COLO668 (cell line): ENCODE results near the gene CNOT8.
"Not testable (repeated sequence)": the region's sequence is repeated elsewhere in the genome, so short reads cannot be mapped to it uniquely, and the experiment has no call there.

Source experiments
- DNase-seq: peaks from one replicate; lab custom pipeline; 2025; ENCODE audit not compliant: unreplicated experiment; lab: John Stamatoyannopoulos, UW

CNOT8 gene

DNA sequence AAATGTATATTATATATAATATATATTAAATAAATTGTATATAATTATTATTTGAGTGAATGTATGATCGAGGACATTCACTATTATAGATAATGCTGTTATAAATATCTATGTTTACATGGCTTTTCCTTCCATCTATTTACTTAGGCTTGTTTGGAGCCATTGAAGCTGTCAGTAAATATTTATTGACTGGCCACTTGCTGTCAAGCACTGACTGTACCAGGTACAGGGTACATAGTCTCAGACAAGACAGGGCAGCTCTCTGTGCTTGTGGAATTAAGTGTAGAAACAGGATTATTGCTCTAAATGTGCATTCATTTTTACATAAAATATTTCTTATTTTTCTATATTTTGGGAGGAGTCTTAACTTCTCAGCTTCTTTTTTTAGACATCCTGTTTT is 24.4 kb upstream of the CNOT8 start:
- DNase-seq, result peak; percentile 5

DNA sequence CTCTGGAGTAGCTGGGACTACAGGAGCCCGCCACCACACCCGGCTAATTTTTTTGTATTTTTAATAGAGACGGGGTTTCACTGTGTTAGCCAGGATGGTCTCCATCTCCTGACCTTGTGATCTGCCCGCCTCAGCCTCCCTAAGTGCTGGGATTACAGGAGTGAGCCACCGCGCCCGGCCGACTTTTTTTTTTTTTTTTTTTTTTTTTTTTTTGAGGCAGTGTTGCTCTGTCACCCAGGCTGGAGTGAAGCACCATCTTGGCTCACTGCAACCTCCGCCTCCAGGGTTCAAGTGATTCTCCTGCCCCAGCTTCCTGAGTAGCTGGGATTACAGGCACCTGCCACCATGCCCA is 22.8 kb upstream of the CNOT8 start:
- DNase-seq, result not testable (repeated sequence)

DNA sequence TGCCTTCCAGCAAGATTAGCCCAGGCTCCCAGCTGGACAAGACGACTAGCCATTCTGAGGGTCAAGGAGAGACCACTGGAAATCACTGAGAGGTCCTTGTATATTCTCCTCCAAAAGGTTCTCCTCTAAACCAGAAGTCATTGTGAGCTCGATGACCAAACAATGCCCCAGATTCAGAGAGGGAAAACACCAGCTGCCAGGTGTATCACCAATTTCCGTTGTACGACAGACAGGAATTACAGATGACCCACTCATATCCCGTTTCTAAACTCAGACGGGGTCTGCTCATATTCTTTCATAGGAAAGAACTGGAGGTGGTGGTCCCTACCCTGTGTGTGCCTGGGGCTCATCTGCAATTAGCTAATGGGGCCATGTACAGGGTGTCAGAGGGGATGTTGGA is 22.2 kb upstream of the CNOT8 start:
- peak; percentile 26 for DNase-seq

DNA sequence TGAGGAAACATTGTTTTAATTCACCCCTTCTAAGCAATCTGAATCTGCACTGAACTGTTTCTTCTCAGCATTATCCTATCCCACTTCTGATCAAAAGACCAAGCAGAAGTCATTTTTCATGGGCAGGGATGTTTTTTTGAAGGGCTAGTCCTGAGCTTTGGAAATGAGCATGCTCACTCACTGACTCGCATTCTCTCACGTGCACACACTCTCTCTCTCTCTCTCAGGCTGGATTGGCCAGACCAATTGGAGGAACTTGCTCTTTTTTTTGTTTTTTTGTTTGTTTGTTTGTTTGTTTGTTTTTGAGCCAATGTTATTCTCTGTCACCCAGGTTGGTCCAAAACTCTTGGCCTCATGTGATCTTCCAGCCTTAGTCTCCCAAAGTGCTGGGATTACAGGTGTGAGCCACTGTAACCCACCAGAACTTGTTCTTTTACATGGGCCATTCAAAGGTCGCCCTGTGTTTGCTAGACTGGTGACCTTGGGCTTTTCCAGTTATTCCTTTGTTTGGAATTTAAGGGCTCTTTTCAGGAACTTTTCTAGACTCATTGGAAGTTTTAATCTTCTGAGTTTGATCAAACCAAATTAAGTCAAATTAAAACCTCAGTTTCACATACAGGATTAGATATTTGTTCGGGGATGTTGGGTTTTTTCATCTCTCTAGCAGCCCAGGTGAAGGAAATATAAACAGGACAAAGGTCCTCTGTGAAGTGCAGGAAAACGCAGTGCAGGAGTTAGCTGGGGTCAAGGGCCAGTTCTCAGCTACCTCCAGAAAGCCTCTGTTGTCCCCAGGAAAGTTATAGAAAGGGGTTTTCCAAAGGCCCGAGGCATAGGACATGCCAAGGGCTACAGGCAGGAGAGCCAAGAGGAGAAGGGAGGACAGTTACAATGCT is 21.2 kb upstream of the CNOT8 start:
- no peak for DNase-seq

DNA sequence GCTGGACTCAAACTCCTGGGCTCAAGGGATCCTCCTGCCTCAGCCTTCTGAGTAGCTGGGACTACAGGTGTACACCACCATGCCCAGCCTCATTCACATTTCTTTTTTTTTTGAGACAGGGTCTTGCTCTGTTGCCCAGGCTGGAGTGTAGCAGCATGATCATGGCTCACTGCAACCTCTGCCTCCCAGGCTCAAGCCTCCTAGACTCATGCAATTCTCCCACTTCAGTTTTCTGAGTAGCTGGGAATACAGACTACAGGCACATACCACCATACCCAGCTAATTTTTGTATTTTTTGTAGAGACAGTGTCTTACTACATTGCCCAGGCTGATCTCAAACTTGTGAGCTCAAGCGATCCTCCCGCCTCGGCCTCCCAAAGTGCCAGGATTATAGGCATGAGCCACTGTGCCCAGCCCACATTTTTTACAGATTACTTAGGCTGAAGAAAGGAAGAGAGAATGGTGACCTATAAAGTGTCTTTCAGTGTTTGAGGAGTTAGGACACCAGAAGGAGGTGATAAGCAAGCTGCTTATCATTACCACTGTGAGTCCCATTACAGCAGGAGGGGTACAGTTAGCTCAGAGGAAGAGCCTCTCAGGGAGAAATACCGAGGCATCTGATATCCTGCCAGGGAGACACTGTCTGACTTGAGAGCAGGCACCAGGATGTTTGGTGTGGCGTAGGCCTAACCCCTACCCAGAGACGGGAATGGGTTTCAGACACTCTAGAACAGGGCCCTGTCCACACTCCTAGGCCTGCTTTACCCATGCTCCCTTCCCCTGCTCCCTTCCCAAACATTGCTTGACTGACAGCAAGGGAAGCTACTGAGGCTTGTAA is 17.8 kb upstream of the CNOT8 start:
- DNase-seq, result no peak

DNA sequence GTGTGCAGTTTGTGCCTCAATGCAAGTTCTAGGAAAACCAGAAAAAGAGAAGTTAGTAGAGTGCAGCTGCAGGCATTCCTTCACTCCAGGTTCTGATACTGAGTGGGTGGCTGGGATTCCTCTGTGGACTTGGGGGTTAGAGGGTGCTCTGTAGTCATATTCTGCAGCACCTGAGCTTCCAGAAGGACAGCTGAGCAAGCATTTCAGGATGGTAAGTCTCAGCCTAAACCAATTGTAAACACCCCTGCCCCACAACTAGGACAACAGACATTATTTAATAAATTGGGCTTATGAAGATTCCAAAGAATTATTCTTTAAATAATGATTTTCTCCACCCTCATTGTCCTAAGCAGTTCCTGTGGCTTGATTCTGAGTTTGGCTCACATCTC is 17.2 kb upstream of the CNOT8 start:
- DNase-seq, result no peak

DNA sequence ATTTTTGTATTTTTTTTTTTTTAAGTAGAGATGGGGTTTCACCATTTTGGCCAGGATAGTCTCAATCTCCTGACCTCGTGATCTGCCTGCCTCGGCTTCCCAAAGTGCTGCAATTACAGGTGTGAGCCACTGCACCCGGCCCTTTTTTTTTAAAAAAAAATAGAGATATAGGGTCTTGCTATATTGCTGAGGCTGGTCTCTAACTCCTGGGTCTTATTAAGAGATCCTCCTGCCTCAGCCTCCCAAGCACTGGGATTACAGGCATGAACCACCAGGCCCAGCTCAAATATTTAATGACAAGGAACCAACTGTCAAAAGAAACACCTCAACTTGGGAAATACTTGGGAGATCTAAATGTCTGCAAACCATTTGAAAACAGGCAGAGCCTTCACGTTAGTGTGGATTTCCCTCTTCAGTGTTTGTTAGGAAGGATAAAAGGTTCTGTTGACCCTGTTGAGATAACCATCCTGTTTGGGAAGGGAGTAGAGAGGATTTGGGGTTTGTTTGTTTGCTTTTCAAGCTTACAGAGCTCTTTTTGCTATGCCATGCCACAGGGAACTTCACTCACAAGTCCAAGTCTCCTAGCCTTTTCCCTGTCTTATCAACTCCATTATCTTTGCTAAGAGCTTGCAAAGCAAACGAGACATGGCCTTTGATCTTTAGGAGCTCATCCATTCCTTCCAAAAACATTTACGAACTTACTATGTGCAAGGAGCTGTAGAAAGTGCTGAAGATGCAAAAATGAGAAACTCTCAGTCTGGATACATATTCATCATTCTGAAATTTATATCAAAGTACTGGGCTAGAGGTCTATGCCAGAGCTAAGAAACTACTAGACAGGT is 15.5 kb upstream of the CNOT8 start:
- no peak for DNase-seq

DNA sequence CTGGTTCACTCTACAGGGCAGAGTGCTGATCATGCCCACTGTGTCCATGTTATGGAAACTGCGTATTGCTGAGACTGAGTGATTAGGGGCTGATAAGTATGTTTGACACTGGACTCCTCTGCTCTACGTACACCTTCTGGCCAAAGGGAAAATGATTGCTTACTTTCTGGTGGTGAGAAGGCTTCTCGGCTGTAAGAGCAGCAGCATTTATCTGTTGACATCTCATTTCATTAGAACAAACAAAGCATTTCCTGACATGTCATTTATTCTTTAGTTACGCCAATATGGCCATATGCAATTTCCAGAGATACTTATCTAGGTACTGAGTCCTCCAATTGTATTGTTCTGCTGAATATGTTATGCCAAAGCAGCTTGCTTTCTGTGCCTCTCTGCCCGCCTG is 13.6 kb upstream of the CNOT8 start:
- DNase-seq, result no peak

DNA sequence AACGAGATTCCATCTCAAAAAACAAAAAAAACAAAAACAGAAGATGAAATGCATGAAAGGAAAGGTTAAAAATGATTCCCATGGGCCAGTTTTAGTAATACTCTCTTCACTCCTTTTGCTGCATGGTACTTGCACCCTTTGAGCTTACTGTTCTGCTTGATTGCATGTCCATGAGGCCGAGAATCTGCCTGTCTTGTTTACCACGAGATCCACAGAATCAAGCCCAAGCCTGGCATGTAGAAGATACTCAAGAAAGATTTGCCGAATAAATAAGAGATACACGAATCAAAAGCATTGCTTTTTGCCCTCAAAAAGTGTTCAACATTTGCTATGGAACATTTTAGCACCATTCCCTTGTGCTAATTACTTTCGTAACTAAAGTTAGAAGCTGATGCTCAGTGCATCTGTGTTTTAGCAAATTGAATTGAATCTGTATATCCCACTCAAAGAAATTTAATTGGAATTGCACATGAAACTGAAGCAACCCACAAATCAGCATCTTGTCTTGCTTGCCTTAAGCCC is 9.1 kb upstream of the CNOT8 start:
- no peak for DNase-seq

DNA sequence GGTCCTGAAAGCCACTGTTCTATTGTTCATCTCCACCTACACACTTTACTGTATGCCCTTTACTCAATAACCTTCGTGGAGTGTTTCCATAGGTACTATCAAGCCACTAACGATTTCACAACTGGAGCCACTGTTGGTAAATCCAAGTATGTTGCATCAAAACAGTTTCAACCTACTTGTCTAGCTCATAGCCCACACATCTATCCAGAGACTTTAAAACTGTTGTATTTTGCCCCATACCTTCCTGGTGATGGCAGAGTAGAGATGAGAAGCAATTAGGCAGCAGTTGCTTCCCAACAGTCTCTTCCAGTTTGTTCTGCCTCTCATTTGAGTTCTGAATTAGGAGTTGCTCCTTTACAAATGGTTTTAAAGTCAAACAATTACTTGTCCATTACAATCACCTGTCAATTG is 8.6 kb upstream of the CNOT8 start:
- no peak for DNase-seq

DNA sequence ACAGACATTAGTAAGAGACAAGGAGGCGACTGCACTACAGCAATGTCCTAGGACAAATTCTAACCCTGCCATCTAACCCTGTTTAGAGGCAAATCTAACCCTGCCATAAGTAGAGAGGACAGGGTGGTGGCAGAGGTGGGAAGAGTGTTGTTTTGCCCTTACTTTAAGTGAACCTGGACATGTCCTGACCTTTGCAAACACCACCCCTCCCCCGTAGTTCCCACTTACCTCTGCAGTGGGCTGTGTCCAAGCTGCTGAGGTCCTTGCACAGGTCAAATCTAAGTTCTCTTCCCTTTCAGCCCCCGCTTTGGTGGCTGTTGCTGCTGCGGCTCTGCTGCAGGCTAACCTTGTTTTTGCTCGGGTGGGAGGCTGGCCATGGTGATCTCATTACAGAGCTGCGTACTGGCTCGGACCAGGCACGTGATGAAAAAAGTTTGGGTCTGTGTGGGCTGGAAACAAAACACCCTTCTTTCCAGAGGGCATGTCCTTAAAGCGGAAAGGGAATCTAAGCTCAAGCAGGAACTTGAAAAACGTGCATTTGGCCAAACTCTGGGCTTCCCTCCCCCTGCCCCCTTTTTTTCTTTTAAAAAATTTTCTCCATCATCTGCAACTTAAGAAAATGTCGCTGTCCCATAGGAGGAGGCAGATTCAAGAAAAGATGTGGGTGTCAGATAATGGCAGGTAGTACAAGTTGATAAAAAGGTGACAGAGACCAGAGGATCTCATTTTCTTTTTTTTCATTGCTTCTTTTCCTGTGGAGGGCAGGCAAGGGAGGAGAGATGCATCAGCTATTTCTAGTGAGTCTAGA is 8.0 kb upstream of the CNOT8 start, which contains the start of gene FAXDC2:
Gene FAXDC2, minus strand, starts transcription at position 349 of the 808 bp plus-strand sequence. CDS start 12,425 bp downstream, outside the sequence.
- no peak for DNase-seq

DNA sequence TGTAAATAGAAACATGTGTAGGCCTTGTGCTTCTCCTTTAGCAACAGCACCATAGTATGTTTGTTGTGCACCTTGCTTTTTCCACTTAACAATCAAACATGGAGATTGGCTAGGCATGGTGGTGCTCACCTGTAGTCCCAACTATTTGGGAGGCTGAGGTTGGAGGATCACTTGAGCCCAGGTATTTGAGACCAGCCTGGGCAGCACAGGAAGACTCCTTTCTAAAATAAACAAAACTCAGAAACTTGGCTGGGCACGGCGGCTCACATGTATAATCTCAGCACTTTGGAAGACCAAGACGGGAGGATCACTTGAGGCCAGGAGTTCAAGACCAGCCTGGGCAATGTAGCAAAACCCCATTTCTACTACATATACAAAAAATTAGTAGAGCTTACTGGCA is 7.1 kb upstream of the CNOT8 start:
- no peak for DNase-seq

DNA sequence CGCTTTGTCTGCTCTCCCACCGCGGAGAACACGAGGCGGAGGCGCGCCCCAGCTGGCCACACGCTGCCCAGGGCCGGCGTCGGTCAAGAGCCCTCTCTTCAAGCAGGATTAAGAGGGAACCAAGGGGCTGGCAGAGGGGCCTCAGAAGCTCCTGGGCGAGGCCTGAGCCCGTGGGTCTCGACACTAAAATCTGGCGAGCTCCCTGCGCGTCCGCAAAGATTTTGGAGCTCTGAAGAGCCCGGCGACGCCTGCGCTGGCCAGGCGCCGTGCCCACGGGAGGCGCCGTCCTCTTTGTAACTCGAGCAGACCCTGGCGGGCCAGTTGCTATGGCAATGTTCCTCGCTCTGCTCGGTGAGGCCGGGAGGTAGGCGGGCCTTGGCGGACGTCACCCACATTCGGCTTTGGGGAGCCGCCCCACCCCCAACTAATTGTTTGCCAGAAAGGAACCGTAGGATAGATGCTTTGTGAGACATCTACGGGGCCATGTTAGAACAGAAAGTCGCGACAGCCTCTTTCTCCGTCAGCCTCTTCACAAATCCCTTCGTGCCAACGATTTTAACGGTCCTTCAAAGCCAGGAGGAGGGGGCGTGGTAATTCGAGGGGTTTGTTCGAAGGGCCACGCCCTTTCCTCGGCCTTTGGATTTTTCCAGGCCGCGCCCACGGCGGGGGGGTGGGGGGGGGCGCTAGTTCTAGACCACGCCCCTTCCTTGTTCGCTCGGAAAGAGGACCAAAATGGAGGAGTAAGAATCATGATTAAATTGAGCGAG is 714 bp upstream of the CNOT8 start:
- DNase-seq, result peak; percentile 90

DNA sequence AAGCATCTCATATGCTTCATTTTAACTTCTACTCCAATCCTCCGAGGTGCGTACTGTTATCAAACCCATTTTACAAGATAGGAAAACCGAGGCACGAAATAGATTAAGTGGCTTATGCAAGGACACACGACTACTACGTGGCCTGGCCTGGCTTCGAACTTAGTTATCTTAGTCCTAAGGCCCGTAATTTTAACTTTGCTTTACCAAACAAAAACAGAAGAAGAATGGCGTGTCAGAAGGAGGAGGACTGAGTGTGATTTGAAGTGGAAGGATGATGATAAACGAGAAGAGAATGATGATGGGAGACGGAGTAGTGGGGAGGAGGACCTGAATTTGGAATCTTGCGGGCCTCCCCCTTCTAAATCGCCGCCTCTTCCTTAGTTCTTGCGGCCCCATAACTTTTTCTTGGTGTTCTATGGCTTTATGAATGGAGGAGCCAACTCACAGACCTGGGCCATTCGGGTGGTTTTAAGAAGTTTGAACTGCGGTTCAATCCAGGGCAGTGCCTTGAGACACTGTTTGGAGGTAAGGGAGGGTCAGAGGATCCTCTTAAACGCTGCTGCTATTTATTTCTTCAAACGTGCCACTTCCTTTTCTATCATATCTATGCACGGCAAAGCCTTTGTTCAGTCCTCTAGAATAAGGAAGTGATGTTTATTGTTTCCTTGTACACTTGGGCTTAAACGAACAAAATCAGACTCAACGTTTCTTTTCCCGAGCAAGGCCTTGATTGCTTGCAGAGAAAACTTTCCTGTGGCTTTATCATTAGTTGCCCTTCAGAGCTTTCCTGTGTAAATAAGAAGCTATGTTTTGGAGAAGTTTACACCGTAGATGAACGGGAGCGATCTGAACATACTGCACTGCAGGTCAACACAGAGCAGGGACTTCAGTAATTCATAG is 795 bp downstream of the CNOT8 start:
- no peak for DNase-seq

DNA sequence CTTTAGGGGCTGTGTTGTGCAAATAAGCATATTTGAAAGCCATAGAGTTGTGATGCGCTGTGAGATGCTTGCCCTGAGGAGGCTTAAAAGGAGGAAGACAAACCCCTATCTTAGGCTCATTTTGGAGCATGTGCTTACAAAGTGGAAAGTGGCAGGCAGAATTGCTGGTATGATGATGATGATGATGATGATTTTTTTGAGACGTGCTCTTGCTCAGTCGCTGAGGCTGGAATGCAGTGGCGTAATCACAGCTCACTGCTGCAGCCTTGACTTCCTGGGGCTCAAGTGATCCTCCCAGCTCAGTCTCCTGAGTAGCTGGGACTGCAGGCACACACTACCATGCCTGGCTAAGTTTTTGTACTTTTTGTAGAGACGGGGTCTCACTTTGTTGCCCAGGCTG is 1.7 kb downstream of the CNOT8 start:
- DNase-seq, result no peak

DNA sequence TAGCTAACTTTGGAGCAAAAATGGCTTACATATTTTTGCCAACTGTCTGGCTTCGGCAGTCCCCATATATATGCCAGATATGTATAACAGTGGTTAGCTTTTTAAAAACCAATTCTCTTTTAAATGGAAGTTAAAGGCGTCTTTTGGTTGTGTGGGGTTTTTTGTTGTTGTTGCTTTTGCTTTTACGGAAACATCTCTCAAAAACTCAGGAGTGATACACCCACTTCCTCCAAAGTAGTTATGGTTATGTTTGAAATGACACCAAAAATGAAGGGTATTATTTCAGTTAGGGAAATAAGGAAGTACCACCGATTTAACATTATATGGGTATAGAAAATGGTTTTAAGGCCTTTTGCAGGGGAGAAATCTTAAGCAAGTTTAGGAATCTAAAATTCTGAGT is 2.3 kb downstream of the CNOT8 start:
- no peak for DNase-seq

DNA sequence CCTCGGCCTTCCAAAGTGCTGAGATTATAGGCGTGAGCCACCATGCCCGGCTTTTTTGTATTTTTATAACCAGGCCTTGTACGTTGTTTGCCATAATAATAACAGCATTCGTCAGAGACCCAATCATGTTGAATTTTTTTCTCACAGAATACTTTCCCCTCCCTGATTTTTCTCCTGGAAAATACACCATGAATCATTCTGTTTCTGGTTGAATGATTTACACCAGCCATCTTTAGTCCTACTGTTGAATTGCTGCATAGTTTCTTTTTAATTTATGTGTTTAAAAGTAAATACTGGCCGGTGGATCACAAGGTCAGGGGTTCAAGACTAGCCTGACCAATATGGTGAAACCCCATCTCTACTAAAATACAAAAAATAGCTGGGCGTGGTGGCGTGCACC is 3.5 kb downstream of the CNOT8 start:
- DNase-seq, result no peak

DNA sequence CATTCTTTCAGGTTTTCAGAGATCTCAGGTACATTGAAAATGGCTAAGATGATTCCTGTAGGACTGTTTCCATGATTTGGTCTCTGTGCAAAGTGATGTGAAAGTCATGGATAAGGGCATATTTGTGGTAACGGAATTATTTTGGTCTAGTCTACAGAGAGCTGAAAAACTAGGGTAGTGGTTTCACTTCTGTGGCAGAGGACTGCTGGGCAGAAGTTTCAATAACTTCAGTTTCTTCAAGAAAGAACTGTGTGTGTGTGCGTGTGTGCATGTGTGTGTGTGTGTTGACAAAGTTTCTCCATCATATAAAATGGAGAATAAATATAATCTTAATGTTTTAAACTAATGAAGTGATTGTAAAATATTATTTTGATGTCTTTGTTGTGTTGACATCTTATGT is 4.3 kb downstream of the CNOT8 start:
- DNase-seq, result no peak
